Measurements from ENCODE around the gene ARL4C. TPM values are rescaled to one million over a fixed set of nuclear protein-coding genes. Genes with fewer than 3 reads are reported as not detected.
"Not testable (repeated sequence)": the region's sequence is repeated elsewhere in the genome, so short reads cannot be mapped to it uniquely, and the experiment has no call there.

The ARL4C gene
- total RNA-seq, 2 experiments from 2014 or later: 292 to 300 TPM

GRCh38 chr2:234464291-234464645, 32.6 kb downstream of the ARL4C start:
- Mint-ChIP-seq H3K9me3 (peaks cover 10% of the 10 kb centered on the region), H3K27ac (peak overlapping the region; percentile 95), H3K4me3 (peak overlapping the region; percentile 66), H3K4me1 (peaks cover 61% of the 10 kb centered on the region), H3K36me3 (ENCODE audit: low read depth) (peaks cover 14% of the 10 kb centered on the region), H3K27me3 (no peaks in the 10 kb centered on the region)
- ChIA-PET POLR2A (interaction anchor here (1.2 kb wide), 1 partner anchor 175 kb away, joined by 3 read pairs; no protein-coding TSS in a partner anchor), CTCF (interaction anchor here (0.6 to 6.8 kb wide), 10 partner anchors 8 to 329 kb away, joined by 3 to 49 read pairs (median 6); no protein-coding TSS in a partner anchor)
- DNase-seq: no peak

DNA sequence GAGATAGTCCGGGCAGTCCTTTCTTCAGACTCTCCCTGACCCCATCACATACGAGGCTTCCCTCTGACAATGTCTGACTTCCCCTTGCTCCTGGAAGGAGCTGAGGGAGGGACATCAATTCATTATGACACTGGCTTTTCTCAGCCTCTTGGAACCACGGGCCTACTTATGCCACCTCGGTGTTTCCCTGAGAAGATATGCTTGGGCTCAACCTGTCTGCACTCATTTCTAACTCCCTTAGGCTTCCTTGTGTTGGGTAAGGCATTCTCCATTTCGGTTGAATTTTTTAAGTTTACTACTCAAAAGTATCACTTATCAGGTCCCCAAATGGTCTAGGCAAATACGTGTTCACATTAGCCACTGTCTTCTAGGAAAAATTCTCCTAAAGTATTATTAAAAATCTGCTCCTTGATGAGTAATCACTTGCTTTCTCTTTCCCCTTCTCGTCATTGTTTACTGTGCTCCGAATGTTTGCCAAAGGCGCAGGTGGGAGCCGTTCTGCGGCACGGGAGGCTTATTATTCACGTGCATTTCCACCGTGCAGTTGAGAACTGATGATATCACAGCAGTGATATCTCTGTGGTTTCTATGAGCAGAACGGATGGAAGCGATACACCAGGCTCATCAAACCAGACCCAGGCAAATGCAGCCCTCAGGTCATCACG, 33.1 kb downstream of the ARL4C start:
- peaks cover 66% of the 10 kb centered on the region for H3K4me1 Mint-ChIP-seq
- peak overlapping the region; percentile 95 for H3K27ac Mint-ChIP-seq
- H3K4me3 Mint-ChIP-seq: peak overlapping the region; percentile 66

DNA sequence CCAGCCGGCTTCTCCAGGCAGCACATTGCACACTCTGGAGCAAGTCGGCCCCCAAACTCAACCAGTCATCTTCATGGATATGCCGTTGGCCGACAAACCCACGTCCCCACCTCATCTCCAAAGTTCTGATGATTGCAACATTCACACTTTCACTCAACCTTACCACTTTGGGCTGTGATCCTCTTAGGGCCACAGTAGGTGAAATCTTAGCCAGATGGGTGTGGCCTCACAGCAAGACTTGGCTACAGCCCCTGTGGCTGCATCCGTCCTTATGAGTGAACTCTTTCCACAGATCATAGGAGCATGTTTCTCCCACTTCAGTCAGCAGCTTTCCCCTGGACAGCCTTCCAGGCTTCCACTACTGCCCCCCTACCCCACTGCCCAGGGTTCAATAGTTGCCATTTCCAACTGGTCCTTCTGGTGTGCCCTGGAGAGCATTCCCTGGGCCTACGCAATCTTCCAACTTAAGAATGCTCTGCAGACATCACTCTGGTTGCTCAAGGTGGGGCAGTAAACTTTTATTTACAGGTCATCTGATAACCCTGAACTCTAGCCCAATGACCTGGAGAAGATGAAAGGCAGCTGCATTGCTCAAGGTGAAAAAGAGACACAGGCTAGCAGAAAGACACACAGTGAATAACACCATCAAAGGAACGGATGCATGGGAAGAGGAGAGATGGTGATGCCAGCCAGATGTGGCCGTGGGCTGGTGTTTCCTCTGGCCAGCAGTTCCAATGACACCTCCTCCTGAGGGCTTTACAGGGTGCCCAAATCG, 34.5 kb downstream of the ARL4C start:
- H3K9me3 Mint-ChIP-seq: peaks cover 19% of the 10 kb centered on the region
- ChIA-PET CTCF (interaction anchor here (1.0 to 6.8 kb wide), 4 partner anchors 6 to 327 kb away, joined by 3 to 49 read pairs (median 6); no protein-coding TSS in a partner anchor), POLR2A (interaction anchor here (0.6 kb wide), 1 partner anchor 327 kb away, joined by 3 read pairs; no protein-coding TSS in a partner anchor)
- H3K4me1 Mint-ChIP-seq: peaks cover 78% of the 10 kb centered on the region
- no peaks in the 10 kb centered on the region for H3K27me3 Mint-ChIP-seq
- H3K36me3 Mint-ChIP-seq (ENCODE audit: low read depth): peaks cover 32% of the 10 kb centered on the region
- no peak for DNase-seq
- peak overlapping the region; percentile 95 for H3K27ac Mint-ChIP-seq
- H3K4me3 Mint-ChIP-seq: no peak overlapping the region

More for the DNA sequence above, 33.1 kb downstream of the ARL4C start:
- POLR2A ChIA-PET: interaction anchor here (1.2 kb wide), 1 partner anchor 174 kb away, joined by 3 read pairs; no protein-coding TSS in a partner anchor
- Mint-ChIP-seq H3K9me3 (peaks cover 13% of the 10 kb centered on the region), H3K36me3 (ENCODE audit: low read depth) (peaks cover 19% of the 10 kb centered on the region), H3K27me3 (no peaks in the 10 kb centered on the region)
- CTCF ChIA-PET: interaction anchor here (0.6 to 6.8 kb wide), 7 partner anchors 7 to 328 kb away, joined by 3 to 49 read pairs (median 8); no protein-coding TSS in a partner anchor
- peak; percentile 83 for DNase-seq

- no peak for DNase-seq
- Mint-ChIP-seq H3K4me1 (peaks cover 87% of the 10 kb centered on the region), H3K27ac (peak overlapping the region; percentile 85), H3K9me3 (peaks cover 32% of the 10 kb centered on the region), H3K4me3 (no peak overlapping the region), H3K36me3 (ENCODE audit: low read depth) (peaks cover 46% of the 10 kb centered on the region), H3K27me3 (no peaks in the 10 kb centered on the region)
- CTCF ChIA-PET: interaction anchor here (1.0 to 6.3 kb wide), 8 partner anchors 7 to 309 kb away, joined by 3 to 49 read pairs (median 4); no protein-coding TSS in a partner anchor
- POLR2A ChIA-PET: no interaction called here
Measured at GRCh38 chr2:234459401-234460009, 37.4 kb downstream of the ARL4C start.

GRCh38 chr2:234458466-234458865, 38.4 kb downstream of the ARL4C start:
- Mint-ChIP-seq H3K9me3 (peaks cover 32% of the 10 kb centered on the region), H3K27me3 (no peaks in the 10 kb centered on the region), H3K27ac (no peak overlapping the region), H3K4me1 (peaks cover 79% of the 10 kb centered on the region), H3K36me3 (ENCODE audit: low read depth) (peaks cover 56% of the 10 kb centered on the region), H3K4me3 (no peak overlapping the region)
- DNase-seq: no peak
- ChIA-PET POLR2A (interaction anchor here (0.6 kb wide), 1 partner anchor 10 kb away, joined by 3 read pairs; no protein-coding TSS in a partner anchor), CTCF (interaction anchor here (1.0 to 6.3 kb wide), 7 partner anchors 7 to 169 kb away, joined by 3 to 49 read pairs (median 4); no protein-coding TSS in a partner anchor)

- Mint-ChIP-seq H3K4me3 (no peak overlapping the region), H3K36me3 (ENCODE audit: low read depth) (peaks cover 66% of the 10 kb centered on the region), H3K9me3 (peaks cover 32% of the 10 kb centered on the region), H3K4me1 (peaks cover 75% of the 10 kb centered on the region), H3K27ac (no peak overlapping the region), H3K27me3 (no peaks in the 10 kb centered on the region)
- no peak for DNase-seq
- ChIA-PET POLR2A (no interaction called here), CTCF (interaction anchor here (0.6 to 6.3 kb wide), 4 partner anchors 9 to 26 kb away, joined by 4 to 49 read pairs (median 6); no protein-coding TSS in a partner anchor)
Measured at GRCh38 chr2:234457421-234457820, 39.5 kb downstream of the ARL4C start.

GRCh38 chr2:234455246-234455645, 41.6 kb downstream of the ARL4C start:
- Mint-ChIP-seq H3K9me3 (peaks cover 33% of the 10 kb centered on the region), H3K36me3 (ENCODE audit: low read depth) (peaks cover 82% of the 10 kb centered on the region), H3K4me1 (peaks cover 80% of the 10 kb centered on the region), H3K4me3 (peak overlapping the region; percentile 70), H3K27ac (peak overlapping the region; percentile 93)
- not testable (repeated sequence) for DNase-seq, H3K27me3 Mint-ChIP-seq
- ChIA-PET POLR2A (interaction anchor here (0.6 to 5.7 kb wide), 5 partner anchors 12 to 184 kb away, joined by 3 to 50 read pairs (median 10); partner anchors contain the start of gene ARL4C), CTCF (interaction anchor here (0.9 to 6.3 kb wide), 6 partner anchors 9 to 166 kb away, joined by 4 to 49 read pairs (median 6); no protein-coding TSS in a partner anchor)

DNA sequence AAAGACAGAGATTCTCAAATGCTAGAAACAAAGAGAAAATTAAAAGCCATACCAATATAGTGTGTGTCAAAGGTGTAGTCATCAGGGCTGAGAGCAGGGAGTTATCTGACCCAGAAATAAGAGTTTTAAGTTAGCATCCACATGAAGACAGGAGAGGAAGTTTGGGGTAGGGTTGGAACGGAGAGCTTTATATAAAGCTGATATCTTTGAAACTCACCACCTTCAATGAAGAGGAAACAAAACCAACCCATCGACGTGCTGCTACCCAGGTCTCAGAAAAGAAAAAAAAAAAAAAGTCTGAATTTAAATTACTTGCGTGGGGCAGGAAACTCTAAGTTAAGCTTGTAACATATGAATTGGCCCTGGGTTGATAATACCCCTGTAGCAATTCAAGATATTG, 42.4 kb downstream of the ARL4C start:
- ChIA-PET CTCF (interaction anchor here (0.7 to 6.3 kb wide), 9 partner anchors 8 to 165 kb away, joined by 3 to 49 read pairs (median 4); no protein-coding TSS in a partner anchor), POLR2A (interaction anchor here (0.6 to 5.7 kb wide), 9 partner anchors 13 to 183 kb away, joined by 3 to 50 read pairs (median 4); partner anchors contain the start of gene ARL4C)
- peak overlapping the region; percentile 85 for H3K4me3 Mint-ChIP-seq
- peak; percentile 69 for DNase-seq
- peaks cover 33% of the 10 kb centered on the region for H3K9me3 Mint-ChIP-seq
- H3K27ac Mint-ChIP-seq: peak overlapping the region; percentile 93
- peaks cover 2% of the 10 kb centered on the region for H3K27me3 Mint-ChIP-seq
- peaks cover 85% of the 10 kb centered on the region for H3K36me3 Mint-ChIP-seq (ENCODE audit: low read depth)
- peaks cover 80% of the 10 kb centered on the region for H3K4me1 Mint-ChIP-seq

- peak overlapping the region; percentile 85 for H3K4me3 Mint-ChIP-seq
- H3K36me3 Mint-ChIP-seq (ENCODE audit: low read depth): peaks cover 85% of the 10 kb centered on the region
- ChIA-PET POLR2A (interaction anchor here (0.6 to 5.7 kb wide), 8 partner anchors 25 to 161 kb away, joined by 3 to 50 read pairs (median 8); partner anchors contain the start of gene ARL4C), CTCF (interaction anchor here (0.8 to 6.3 kb wide), 6 partner anchors 12 to 164 kb away, joined by 3 to 49 read pairs (median 4); no protein-coding TSS in a partner anchor)
- peaks cover 81% of the 10 kb centered on the region for H3K4me1 Mint-ChIP-seq
- H3K27me3 Mint-ChIP-seq: peaks cover 2% of the 10 kb centered on the region
- DNase-seq: peak; percentile 39
- peaks cover 29% of the 10 kb centered on the region for H3K9me3 Mint-ChIP-seq
- peak overlapping the region; percentile 93 for H3K27ac Mint-ChIP-seq
Measured at GRCh38 chr2:234453216-234453615, 43.7 kb downstream of the ARL4C start.

DNA sequence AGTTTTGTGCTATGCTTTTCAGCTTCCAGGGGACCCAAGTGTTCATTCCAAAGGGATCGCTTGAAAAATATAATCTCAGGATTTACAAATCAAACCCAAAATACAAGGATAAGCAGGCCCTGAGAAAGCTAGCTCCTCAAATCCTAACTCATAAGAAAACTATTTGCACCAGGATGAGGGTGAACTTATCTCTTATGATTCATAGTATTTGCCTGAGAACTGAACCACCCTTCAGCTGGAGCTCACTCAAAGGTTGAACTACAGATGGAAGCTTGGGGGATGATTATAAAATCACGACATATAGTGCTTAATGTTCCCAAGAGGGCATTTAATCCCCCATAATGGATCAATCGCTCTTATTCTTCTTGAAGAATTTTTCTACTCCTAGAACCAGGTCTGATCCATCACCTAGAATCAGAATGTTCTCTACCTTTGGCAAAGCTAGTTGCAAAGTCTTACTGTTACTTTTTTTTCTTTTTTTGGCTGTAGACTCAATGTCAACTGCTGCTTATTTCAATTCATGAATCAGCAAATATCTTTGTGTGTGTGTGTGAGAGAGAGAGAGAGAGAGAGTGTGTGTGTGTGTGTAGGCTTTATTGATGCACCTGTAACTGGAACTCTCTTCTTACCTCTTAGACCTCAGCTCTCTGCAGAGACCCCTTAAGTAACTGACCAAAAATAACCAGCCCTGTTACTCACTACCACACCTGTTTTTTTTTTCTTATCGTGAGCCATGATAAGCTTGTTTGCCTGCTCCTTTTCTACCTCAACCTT, 44.8 kb downstream of the ARL4C start:
- peaks cover 84% of the 10 kb centered on the region for H3K4me1 Mint-ChIP-seq
- ChIA-PET CTCF (interaction anchor here (0.6 to 3.1 kb wide), 10 partner anchors 7 to 1850 kb away, joined by 3 to 15 read pairs (median 3); no protein-coding TSS in a partner anchor), POLR2A (interaction anchor here (0.7 to 5.7 kb wide), 8 partner anchors 26 to 160 kb away, joined by 3 to 50 read pairs (median 9); partner anchors contain the start of gene ARL4C)
- H3K27me3 Mint-ChIP-seq: peaks cover 2% of the 10 kb centered on the region
- H3K36me3 Mint-ChIP-seq (ENCODE audit: low read depth): peaks cover 85% of the 10 kb centered on the region
- H3K4me3 Mint-ChIP-seq: peak overlapping the region; percentile 85
- DNase-seq: no peak
- H3K27ac Mint-ChIP-seq: peak overlapping the region; percentile 93
- H3K9me3 Mint-ChIP-seq: peaks cover 24% of the 10 kb centered on the region

GRCh38 chr2:234451242-234451641, 45.6 kb downstream of the ARL4C start:
- CTCF ChIA-PET: interaction anchor here (0.6 to 3.1 kb wide), 7 partner anchors 8 to 1850 kb away, joined by 3 to 15 read pairs (median 3); partner anchors contain the start of gene ARL4C
- H3K27me3 Mint-ChIP-seq: peaks cover 2% of the 10 kb centered on the region
- peaks cover 84% of the 10 kb centered on the region for H3K4me1 Mint-ChIP-seq
- H3K36me3 Mint-ChIP-seq (ENCODE audit: low read depth): peaks cover 85% of the 10 kb centered on the region
- H3K27ac Mint-ChIP-seq: peak overlapping the region; percentile 93
- POLR2A ChIA-PET: interaction anchor here (0.7 to 5.7 kb wide), 9 partner anchors 24 to 161 kb away, joined by 3 to 50 read pairs (median 7); partner anchors contain the start of gene ARL4C
- H3K4me3 Mint-ChIP-seq: peak overlapping the region; percentile 85
- no peak for DNase-seq
- H3K9me3 Mint-ChIP-seq: peaks cover 20% of the 10 kb centered on the region
